Stimulated activated CD8-positive, alpha-beta memory T cell treated with anti-CD3 and anti-CD28 coated beads, Interleukin-15, amount 100 ng/mL, for 1 hour (primary cell): ENCODE data around the gene PCDHA10.

Source experiments
- DNase-seq: peaks from one replicate; pipeline ENCODE4 v3.0.0-alpha.2; 2020; ENCODE audit warnings: low read depth

The PCDHA10 gene

GRCh38 chr5:140883927-140884697, 28.4 kb downstream of the PCDHA10 start:
- no peak for DNase-seq

DNA sequence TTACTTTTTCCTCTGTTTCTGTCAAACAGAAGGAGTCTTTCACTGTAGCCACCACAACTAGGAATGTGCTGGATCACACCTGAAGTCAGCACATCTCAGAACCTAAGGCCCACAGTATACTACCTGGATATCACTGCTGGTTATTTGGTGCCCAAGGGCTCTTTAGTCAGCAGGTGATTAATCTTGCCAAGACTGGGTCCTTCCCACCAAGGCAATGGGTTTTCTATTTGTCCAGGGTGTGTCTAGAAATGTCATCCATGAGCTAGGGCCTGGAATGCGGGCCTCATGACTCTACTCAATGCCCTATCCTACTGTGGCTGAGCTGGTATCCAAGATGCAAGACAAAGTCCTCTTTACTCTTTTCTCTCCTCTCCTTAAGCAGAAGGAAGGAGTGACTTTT, 60.6 kb downstream of the PCDHA10 start:
- no peak for DNase-seq
